HG03378 (cell line): ENCODE measurements around the gene MRPS24.
"Not testable (repeated sequence)": the region's sequence is repeated elsewhere in the genome, so short reads cannot be mapped to it uniquely, and the experiment has no call there.

Experiments
- ATAC-seq: cut with Tn5 transposase; IDR thresholded peaks from one replicate; pipeline ENCODE4 v1.9.1; 2021; ENCODE audit warnings: mild to moderate bottlenecking, moderate library complexity; ENCODE audit not compliant: unreplicated experiment

Gene MRPS24

GRCh38 chr7:43869006-43869866 is at the start of gene MRPS24:
TSS of gene MRPS24 (minus strand) at chr7:43869517. CDS start at chr7:43869495, 22 bp downstream.
- ATAC-seq: peak; percentile 79

GRCh38 chr7:43915907-43916306 is 46.6 kb upstream of the MRPS24 start:
- no peak for ATAC-seq

GRCh38 chr7:43914795-43915194 is 45.5 kb upstream of the MRPS24 start:
- ATAC-seq: no peak

GRCh38 chr7:43906331-43907010 is 37.2 kb upstream of the MRPS24 start, which contains the start of gene URGCP:
TSS of gene URGCP (minus strand) at chr7:43906596. CDS start at chr7:43906575, 21 bp downstream.
- no peak for ATAC-seq

- no peak for ATAC-seq
These were observed 36.6 kb upstream of the MRPS24 start for GRCh38 chr7:43905956-43906330.

GRCh38 chr7:43905209-43905946 is 36.1 kb upstream of the MRPS24 start:
- no peak for ATAC-seq

- no peak for ATAC-seq
These were observed 35.4 kb upstream of the MRPS24 start for GRCh38 chr7:43904533-43905208.

GRCh38 chr7:43902542-43903054 is 33.3 kb upstream of the MRPS24 start:
- ATAC-seq: no peak

GRCh38 chr7:43898571-43898970 is 29.3 kb upstream of the MRPS24 start:
- ATAC-seq: not testable (repeated sequence)

GRCh38 chr7:43895847-43896415 is 26.6 kb upstream of the MRPS24 start:
- ATAC-seq: no peak

- no peak for ATAC-seq
These were observed 22.0 kb upstream of the MRPS24 start for GRCh38 chr7:43891069-43891955.

- ATAC-seq: no peak
These were observed 21.2 kb upstream of the MRPS24 start for GRCh38 chr7:43890468-43890867.

GRCh38 chr7:43888993-43889945 is 20.0 kb upstream of the MRPS24 start:
- ATAC-seq: no peak

- ATAC-seq: no peak
These were observed 15.3 kb upstream of the MRPS24 start for GRCh38 chr7:43884617-43885016.

GRCh38 chr7:43884209-43884608 is 14.9 kb upstream of the MRPS24 start:
- no peak for ATAC-seq

GRCh38 chr7:43880596-43880995 is 11.3 kb upstream of the MRPS24 start:
- ATAC-seq: no peak

- no peak for ATAC-seq
These were observed 10.2 kb upstream of the MRPS24 start for GRCh38 chr7:43879477-43879876.

GRCh38 chr7:43878867-43879266 is 9.6 kb upstream of the MRPS24 start:
- ATAC-seq: no peak
